Common myeloid progenitor, CD34-positive (primary cell): ENCODE results near the gene PEX19.
"Not testable (repeated sequence)": the region's sequence is repeated elsewhere in the genome, so short reads cannot be mapped to it uniquely, and the experiment has no call there.

Source experiments
- CTCF ChIA-PET: fragments of 350-600 bp; sonication (Branson Sonifier 250); formaldehyde crosslinking; loops from one replicate; lab custom pipeline; 2021; ENCODE audit warnings: antibody characterized with exemption; lab: Charles Lee
- POLR2A ChIA-PET: fragments of 350-600 bp; sonication (Branson Sonifier 250); formaldehyde crosslinking; loops from one replicate; lab custom pipeline; 2021; ENCODE audit warnings: antibody characterized with exemption; lab: Charles Lee
- DNase-seq, 3 donors: peaks; one replicate each; pipeline versions ENCODE4 v3.0.0 to v3.0.0-alpha.2; 2013
- H3K27ac ChIP-seq, 2 experiments: 1 replicate in 1 of 2; 2 replicates in 1 of 2; pipeline ENCODE4 v1.7.0; 2013; ENCODE audit warnings: inconsistent platforms in 2 of 2, low read length in 2 of 2, mild to moderate bottlenecking in 2 of 2, low read depth in 1 of 2, moderate library complexity in 1 of 2; ENCODE audit not compliant: severe bottlenecking in 2 of 2, insufficient read depth in 1 of 2, poor library complexity in 1 of 2
- H3K27me3 ChIP-seq, 5 experiments: replicated peaks in 2 of 5; 1 replicate in 3 of 5; 2 replicates in 2 of 5; pipeline versions ENCODE4 v1.6.1 to v1.7.0; 2013; ENCODE audit warnings: low read length in 4 of 5, mild to moderate bottlenecking in 2 of 5, moderate library complexity in 2 of 5, inconsistent platforms in 1 of 5; ENCODE audit not compliant: insufficient read depth in 5 of 5, control insufficient read depth in 4 of 5
- H3K36me3 ChIP-seq, 4 experiments: 1 replicate in 2 of 4; 2 replicates in 2 of 4; pipeline versions ENCODE4 v1.6.1 to v1.7.0; 2013; ENCODE audit warnings: low read length in 3 of 4, control low read depth in 1 of 4, mild to moderate bottlenecking in 1 of 4; ENCODE audit not compliant: control insufficient read depth in 4 of 4, insufficient read depth in 4 of 4
- H3K4me1 ChIP-seq, 4 experiments: 1 replicate in 3 of 4; 2 replicates in 1 of 4; pipeline versions ENCODE4 v1.6.1 to v1.7.1; 2013; ENCODE audit warnings: low read length in 3 of 4, mild to moderate bottlenecking in 3 of 4, control low read depth in 1 of 4, inconsistent platforms in 1 of 4, moderate library complexity in 1 of 4; ENCODE audit not compliant: control insufficient read depth in 4 of 4, insufficient read depth in 4 of 4; ENCODE audit errors: control extremely low read depth in 1 of 4
- H3K4me3 ChIP-seq, 7 experiments: 1 replicate in 4 of 7; 2 replicates in 3 of 7; pipeline versions ENCODE4 v1.5.1 to v1.7.0; 2013; ENCODE audit warnings: mild to moderate bottlenecking in 7 of 7, low read length in 6 of 7, moderate library complexity in 6 of 7, inconsistent platforms in 2 of 7, low read depth in 2 of 7, control low read depth in 1 of 7; ENCODE audit not compliant: insufficient read depth in 4 of 7, control insufficient read depth in 1 of 7; ENCODE audit errors: extremely low read depth in 1 of 7
- H3K9me3 ChIP-seq, 5 experiments: 1 replicate in 4 of 5; 2 replicates in 1 of 5; pipeline versions ENCODE4 v1.6.1 to v1.7.1; 2013; ENCODE audit warnings: low read length in 4 of 5, mild to moderate bottlenecking in 2 of 5, inconsistent platforms in 1 of 5, low read depth in 1 of 5, moderate library complexity in 1 of 5; ENCODE audit not compliant: control insufficient read depth in 4 of 5, insufficient read depth in 2 of 5; ENCODE audit errors: control extremely low read depth in 1 of 5
- WGBS: methylation state at CpG from one replicate; pipeline ENCODE4 v1.1.5; 2013; ENCODE audit not compliant: insufficient coverage; 5-methylcytosine and 5-hydroxymethylcytosine counted together

PEX19 gene

DNA sequence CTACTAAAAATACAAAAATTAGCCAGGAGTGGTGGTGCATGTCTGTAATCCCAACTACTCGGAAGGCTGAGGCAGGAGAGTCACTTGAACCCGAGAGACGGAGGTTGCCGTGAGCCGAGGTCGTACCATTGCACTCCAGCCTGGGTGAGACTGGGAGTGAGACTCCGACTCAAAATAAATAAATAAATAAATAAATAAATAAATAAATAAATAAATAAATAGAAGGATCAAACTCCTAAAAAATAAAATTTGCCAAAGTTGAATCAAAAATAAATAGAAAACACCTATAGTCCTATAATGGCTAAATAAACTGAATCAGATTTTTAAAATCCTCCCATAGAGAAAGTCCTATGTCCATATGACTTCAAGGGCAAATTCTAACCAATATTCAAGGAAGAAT, 15.2 kb upstream of the PEX19 start:
- no peak overlapping the region for H3K4me3 ChIP-seq
- no peaks in the 10 kb centered on the region for H3K27me3 ChIP-seq
- ChIA-PET CTCF (interaction anchor here (0.9 to 5.2 kb wide), 2 partner anchors 9 to 30 kb away, joined by 4 to 37 read pairs; no protein-coding TSS in a partner anchor), POLR2A (no interaction called here)
- H3K27ac ChIP-seq, result no peak overlapping the region
- DNase-seq, result no peak
- no peaks in the 10 kb centered on the region for H3K9me3 ChIP-seq
- peaks cover 24 to 67% (median 46%) of the 10 kb centered on the region in 4 experiments for H3K36me3 ChIP-seq
- H3K4me1 ChIP-seq, result no peaks in the 10 kb centered on the region
- WGBS, result 100% methylated on average over 1 of the region's 7 CpGs

DNA sequence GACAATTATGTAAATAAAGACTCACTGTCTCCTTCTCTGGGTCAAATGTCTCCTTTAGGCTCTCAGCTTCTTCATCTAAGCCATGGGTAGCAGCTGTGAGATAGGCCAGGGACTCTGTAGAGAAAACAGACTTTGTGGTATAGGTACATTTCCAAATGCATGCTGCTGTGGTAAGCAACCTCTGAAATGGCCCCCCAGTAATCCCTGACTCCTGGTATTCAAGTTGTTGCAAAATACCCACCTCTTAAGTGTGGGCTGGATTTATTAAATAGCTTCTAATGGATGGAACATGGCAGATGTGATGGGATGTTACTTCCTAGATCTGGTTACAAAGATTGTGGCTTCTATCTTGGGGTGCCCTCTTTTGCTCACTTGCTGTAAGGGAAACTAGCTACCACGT, 11.1 kb upstream of the PEX19 start:
- CTCF ChIA-PET, result interaction anchor here (0.5 to 1.3 kb wide), 7 partner anchors 9 to 148 kb away, joined by 3 to 4 read pairs (median 3); no protein-coding TSS in a partner anchor
- 86% methylated on average over 1 of the region's 1 CpG for WGBS
- H3K36me3 ChIP-seq, result peaks cover 32 to 86% (median 71%) of the 10 kb centered on the region in 4 experiments

DNA sequence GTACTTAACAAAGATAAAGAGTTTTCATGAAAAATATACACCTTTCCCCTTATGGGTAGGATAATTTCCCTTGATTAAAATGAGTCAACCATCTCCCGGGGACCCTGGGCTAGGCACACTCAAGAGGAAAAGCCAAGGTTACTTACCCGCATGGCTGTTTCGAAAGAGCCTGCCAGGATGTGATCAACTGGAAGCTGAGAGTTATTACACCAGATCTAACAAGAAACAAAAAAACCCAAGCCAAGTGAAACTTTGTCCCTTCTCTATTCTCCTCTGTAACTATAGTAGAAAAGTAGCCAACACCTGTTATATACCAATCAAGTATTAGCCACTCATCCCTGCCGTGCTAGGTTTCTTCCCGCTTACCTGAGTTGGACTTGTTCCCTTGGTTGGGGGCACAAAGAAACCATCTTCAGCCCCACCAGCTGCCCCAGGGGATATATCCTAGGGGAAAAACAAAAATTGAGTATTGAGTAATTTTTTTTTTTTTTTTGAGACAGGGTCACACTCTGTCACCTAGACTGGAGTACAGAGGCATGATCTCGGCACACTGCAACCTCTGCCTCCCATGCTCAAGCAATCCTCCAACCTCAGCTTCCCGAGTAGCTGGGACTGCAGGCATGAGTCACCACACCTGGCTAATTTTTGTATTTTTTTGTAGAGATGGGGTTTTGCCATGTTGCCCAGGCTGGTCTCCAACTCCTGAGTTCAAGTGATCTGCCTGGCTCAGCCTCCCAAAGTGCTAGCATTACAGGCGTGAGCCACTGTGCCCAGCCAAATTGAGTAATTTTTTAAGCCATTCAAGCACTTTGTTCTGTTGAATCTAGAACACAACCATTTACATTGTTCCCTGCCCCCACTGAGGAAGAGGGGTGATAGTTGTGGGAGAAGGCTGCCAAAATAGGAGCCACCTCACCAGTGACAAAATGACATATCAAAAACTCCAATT, 8.4 kb upstream of the PEX19 start:
- 93% methylated on average over 2 of the region's 8 CpGs for WGBS
- Histone ChIP-seq H3K9me3 (no peaks in the 10 kb centered on the region), H3K27me3 (no peaks in the 10 kb centered on the region), H3K27ac (no peak overlapping the region), H3K4me3 (no peak overlapping the region), H3K4me1 (no peaks in the 10 kb centered on the region), H3K36me3 (peaks cover 39 to 93% (median 77%) of the 10 kb centered on the region in 4 experiments)
- CTCF ChIA-PET, result interaction anchor here (0.6 to 7.9 kb wide), 17 partner anchors 9 to 190 kb away, joined by 3 to 63 read pairs (median 10); partner anchors contain the start of genes CASQ1 and DCAF8
- POLR2A ChIA-PET, result no interaction called here
- DNase-seq, result no peak

More for the DNA sequence above, 11.1 kb upstream of the PEX19 start:
- no peaks in the 10 kb centered on the region for H3K4me1 ChIP-seq
- H3K27ac ChIP-seq, result no peak overlapping the region
- no peak overlapping the region for H3K4me3 ChIP-seq
- POLR2A ChIA-PET, result no interaction called here
- H3K27me3 ChIP-seq, result no peaks in the 10 kb centered on the region
- DNase-seq, result no peak
- no peaks in the 10 kb centered on the region for H3K9me3 ChIP-seq

DNA sequence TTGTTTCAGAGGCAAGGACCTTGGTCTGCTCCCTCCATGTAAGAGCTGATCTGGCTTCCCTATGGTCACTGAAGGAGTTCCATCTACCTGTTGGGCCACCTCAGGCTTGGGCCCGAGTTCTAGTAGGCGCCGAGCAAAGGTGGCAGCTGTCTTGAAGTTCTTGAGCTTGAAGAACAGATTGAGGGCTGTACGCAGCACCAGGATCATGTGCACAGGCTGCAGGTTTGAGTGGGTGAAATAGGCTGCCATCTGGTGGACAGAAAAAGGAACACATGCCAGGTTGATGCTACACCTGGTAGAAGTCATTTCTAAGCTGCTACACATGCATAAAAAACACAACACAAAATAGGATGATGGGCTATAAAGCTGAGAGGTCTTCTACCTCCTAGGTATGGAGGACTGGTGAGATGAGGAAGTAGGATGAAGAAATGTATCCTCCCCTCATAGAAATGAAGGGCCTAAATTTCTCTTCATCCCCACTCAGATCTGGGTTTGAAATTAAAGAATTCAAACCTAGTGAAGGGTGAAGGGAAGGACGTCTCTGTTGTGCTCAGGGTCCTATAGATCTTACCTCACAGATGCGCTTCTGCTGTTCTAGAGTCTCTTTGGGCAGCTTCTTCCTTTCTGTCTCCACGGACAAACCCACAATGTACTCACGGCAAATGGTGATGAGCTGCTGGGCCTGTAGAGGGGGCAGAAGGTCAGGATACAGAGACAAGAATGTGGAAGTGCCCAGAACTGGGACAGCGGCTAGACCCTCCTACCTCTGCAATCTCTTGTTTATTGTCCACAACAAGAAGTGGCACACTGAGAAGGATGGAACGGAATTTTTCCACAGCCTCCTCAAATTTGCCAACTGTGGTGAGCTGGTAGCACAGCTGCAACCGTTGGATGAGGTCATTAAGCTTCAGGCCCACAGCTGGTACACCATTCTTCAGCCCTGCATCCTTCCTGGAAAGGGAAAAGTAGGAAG, 6.6 kb upstream of the PEX19 start:
- no peak overlapping the region for H3K27ac ChIP-seq
- H3K9me3 ChIP-seq, result no peaks in the 10 kb centered on the region
- WGBS, result 75% methylated on average over 5 of the region's 11 CpGs
- POLR2A ChIA-PET, result interaction anchor here (1.4 kb wide), 2 partner anchors 29 to 84 kb away, joined by 3 to 5 read pairs; partner anchors contain the start of gene DCAF8
- no peak overlapping the region for H3K4me3 ChIP-seq
- H3K36me3 ChIP-seq, result peaks cover 34 to 77% (median 64%) of the 10 kb centered on the region in 4 experiments
- no peaks in the 10 kb centered on the region for H3K4me1 ChIP-seq
- no peaks in the 10 kb centered on the region for H3K27me3 ChIP-seq
- DNase-seq, result peak; percentile 71 to 90 (median 86)
- CTCF ChIA-PET, result interaction anchor here (0.6 to 7.9 kb wide), 49 partner anchors 7 to 222 kb away, joined by 3 to 63 read pairs (median 5); partner anchors contain the start of genes CASQ1, DCAF8, IGSF8 and KCNJ10

DNA sequence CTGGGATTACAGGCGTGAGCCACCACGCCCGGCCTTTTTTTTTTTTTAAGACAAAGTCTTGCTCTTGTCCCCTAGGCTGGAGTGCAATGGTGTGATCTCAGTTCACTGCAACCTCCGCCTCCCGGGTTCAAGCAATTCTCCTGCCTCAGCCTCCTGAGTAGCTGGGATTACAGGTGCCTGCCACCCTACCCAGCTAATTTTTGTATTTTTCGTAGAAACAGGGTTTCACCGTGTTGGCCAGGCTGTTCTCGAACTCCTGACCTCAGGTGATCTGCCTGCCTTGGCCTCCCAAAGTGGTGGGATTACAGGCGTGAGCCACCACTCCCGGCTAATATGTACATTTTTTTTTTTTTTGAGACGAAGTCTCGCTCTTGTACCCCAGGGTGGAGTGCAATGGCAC, 2.8 kb upstream of the PEX19 start:
- peaks cover 21 to 46% (median 35%) of the 10 kb centered on the region in 4 experiments for H3K36me3 ChIP-seq
- H3K4me1 ChIP-seq, result peaks cover 8 to 17% (median 13%) of the 10 kb centered on the region in 4 experiments
- DNase-seq, POLR2A ChIA-PET, H3K27me3 ChIP-seq, H3K4me3 ChIP-seq, H3K9me3 ChIP-seq, H3K27ac ChIP-seq: not testable (repeated sequence)
- 98% methylated on average over 10 of the region's 12 CpGs for WGBS
- CTCF ChIA-PET, result interaction anchor here (0.9 to 7.9 kb wide), 9 partner anchors 9 to 185 kb away, joined by 3 to 63 read pairs (median 5); partner anchors contain the start of gene DCAF8

DNA sequence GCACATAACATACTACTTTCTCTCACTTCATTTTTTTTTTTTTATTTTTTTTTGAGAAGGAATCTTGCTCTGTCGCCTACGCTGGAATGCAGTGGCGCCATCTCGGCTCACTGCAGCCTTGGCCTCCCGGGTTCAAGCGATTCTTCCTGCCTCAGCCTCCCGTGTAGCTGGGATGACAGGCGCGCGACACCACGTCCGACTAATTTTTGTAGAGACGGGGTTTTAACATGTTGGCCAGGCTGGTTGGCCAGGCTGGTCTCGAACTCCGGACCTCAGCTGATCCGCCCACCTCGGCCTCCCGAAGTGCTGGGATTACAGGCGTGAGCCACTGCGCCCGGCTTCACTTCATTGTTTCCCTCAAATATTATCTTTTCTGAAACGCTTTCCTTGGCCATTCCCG, 573 bp upstream of the PEX19 start:
- POLR2A ChIA-PET, result interaction anchor here (0.6 to 0.9 kb wide), 2 partner anchors 87 to 182 kb away, joined by 5 read pairs; no protein-coding TSS in a partner anchor
- Histone ChIP-seq H3K9me3 (no peaks in the 10 kb centered on the region), H3K27ac (peak overlapping the region in 1 of 2 experiments; percentile 92), H3K27me3 (no peaks in the 10 kb centered on the region), H3K4me1 (peaks cover 8 to 17% (median 13%) of the 10 kb centered on the region in 4 experiments), H3K4me3 (peak overlapping the region in 6 of 7 experiments; percentile 82 to 99 (median 94)), H3K36me3 (peaks cover 18 to 40% (median 31%) of the 10 kb centered on the region in 4 experiments)
- no peak for DNase-seq
- 84% methylated on average over 23 of the region's 23 CpGs for WGBS
- CTCF ChIA-PET, result interaction anchor here (0.7 to 2.2 kb wide), 5 partner anchors 9 to 200 kb away, joined by 3 to 9 read pairs (median 3); no protein-coding TSS in a partner anchor
